ENCODE measurements around the gene PSMD13.
"Not testable (repeated sequence)": the region's sequence is repeated elsewhere in the genome, so short reads cannot be mapped to it uniquely, and the experiment has no call there.

PSMD13 gene

GRCh38 chr11:284105-285020 is 47.6 kb downstream of the PSMD13 start:
- H3K36me3 ChIP-seq (ENCODE audit: insufficient read depth, insufficient read length, low read length), result no peaks in the 10 kb centered on the region
- H3K9me3 ChIP-seq (ENCODE audit: insufficient read depth, low read length), result no peaks in the 10 kb centered on the region
- no peak for DNase-seq (ENCODE audit: low read depth, low spot score)
- no peak overlapping the region for H3K4me3 ChIP-seq (ENCODE audit: insufficient read length, low read depth)
- peaks cover 30% of the 10 kb centered on the region for H3K27me3 ChIP-seq (ENCODE audit: insufficient read depth, insufficient read length)
- TF ChIP-seq SUZ12 (IDR thresholded peaks at IDR 0.05; ENCODE audit: extremely low read depth, insufficient read depth, insufficient read length) (no peak), ZNF274 (IDR thresholded peaks at IDR 0.05; ENCODE audit: low read depth, low read length) (no peak), YY1 (IDR thresholded peaks at IDR 0.05; ENCODE audit: insufficient read depth, insufficient read length) (no peak)
- peaks cover 10% of the 10 kb centered on the region for H3K4me1 ChIP-seq (ENCODE audit: insufficient read depth, insufficient read length)
- H3K9ac ChIP-seq (ENCODE audit: insufficient read length, low read depth), result no peak overlapping the region

GRCh38 chr11:285021-285893 is 48.5 kb downstream of the PSMD13 start:
- no peak for DNase-seq (ENCODE audit: low read depth, low spot score)
- H3K4me1 ChIP-seq (ENCODE audit: insufficient read depth, insufficient read length), result peaks cover 16% of the 10 kb centered on the region
- H3K27me3 ChIP-seq (ENCODE audit: insufficient read depth, insufficient read length), result peaks cover 30% of the 10 kb centered on the region
- no peaks in the 10 kb centered on the region for H3K9me3 ChIP-seq (ENCODE audit: insufficient read depth, low read length)
- no peak overlapping the region for H3K4me3 ChIP-seq (ENCODE audit: insufficient read length, low read depth)
- TF ChIP-seq SUZ12 (IDR thresholded peaks at IDR 0.05; ENCODE audit: extremely low read depth, insufficient read depth, insufficient read length) (no peak), YY1 (IDR thresholded peaks at IDR 0.05; ENCODE audit: insufficient read depth, insufficient read length) (no peak), ZNF274 (IDR thresholded peaks at IDR 0.05; ENCODE audit: low read depth, low read length) (no peak)
- H3K9ac ChIP-seq (ENCODE audit: insufficient read length, low read depth), result peak overlapping the region; percentile 64
- peaks cover 6% of the 10 kb centered on the region for H3K36me3 ChIP-seq (ENCODE audit: insufficient read depth, insufficient read length, low read length)

GRCh38 chr11:285894-286220 is 49.1 kb downstream of the PSMD13 start:
- peak overlapping the region; percentile 64 for H3K9ac ChIP-seq (ENCODE audit: insufficient read length, low read depth)
- H3K27me3 ChIP-seq (ENCODE audit: insufficient read depth, insufficient read length), result peaks cover 26% of the 10 kb centered on the region
- H3K4me3 ChIP-seq (ENCODE audit: insufficient read length, low read depth), result no peak overlapping the region
- no peak for DNase-seq (ENCODE audit: low read depth, low spot score)
- H3K4me1 ChIP-seq (ENCODE audit: insufficient read depth, insufficient read length), result peaks cover 22% of the 10 kb centered on the region
- peaks cover 12% of the 10 kb centered on the region for H3K36me3 ChIP-seq (ENCODE audit: insufficient read depth, insufficient read length, low read length)
- no peak for TF ChIP-seq ZNF274 (IDR thresholded peaks at IDR 0.05; ENCODE audit: low read depth, low read length)
- no peak for TF ChIP-seq SUZ12 (IDR thresholded peaks at IDR 0.05; ENCODE audit: extremely low read depth, insufficient read depth, insufficient read length)
- no peak for TF ChIP-seq YY1 (IDR thresholded peaks at IDR 0.05; ENCODE audit: insufficient read depth, insufficient read length)
- no peaks in the 10 kb centered on the region for H3K9me3 ChIP-seq (ENCODE audit: insufficient read depth, low read length)

GRCh38 chr11:286977-287820 is 50.4 kb downstream of the PSMD13 start:
- not testable (repeated sequence) for DNase-seq (ENCODE audit: low read depth, low spot score)
- peak overlapping the region; percentile 90 for H3K9ac ChIP-seq (ENCODE audit: insufficient read length, low read depth)

GRCh38 chr11:287821-288477 is 51.2 kb downstream of the PSMD13 start:
- TF ChIP-seq SUZ12 (IDR thresholded peaks at IDR 0.05; ENCODE audit: extremely low read depth, insufficient read depth, insufficient read length) (no peak), ZNF274 (IDR thresholded peaks at IDR 0.05; ENCODE audit: low read depth, low read length) (no peak), YY1 (IDR thresholded peaks at IDR 0.05; ENCODE audit: insufficient read depth, insufficient read length) (no peak)
- Histone ChIP-seq H3K9me3 (ENCODE audit: insufficient read depth, low read length) (no peaks in the 10 kb centered on the region), H3K36me3 (ENCODE audit: insufficient read depth, insufficient read length, low read length) (peaks cover 26% of the 10 kb centered on the region), H3K27me3 (ENCODE audit: insufficient read depth, insufficient read length) (peaks cover 17% of the 10 kb centered on the region), H3K9ac (ENCODE audit: insufficient read length, low read depth) (peak overlapping the region; percentile 90), H3K4me1 (ENCODE audit: insufficient read depth, insufficient read length) (peaks cover 28% of the 10 kb centered on the region), H3K4me3 (ENCODE audit: insufficient read length, low read depth) (peak overlapping the region; percentile 59)
- no peak for DNase-seq (ENCODE audit: low read depth, low spot score)

More at GRCh38 chr11:286977-287820, 50.4 kb downstream of the PSMD13 start:
- not testable (repeated sequence) for H3K9me3 ChIP-seq (ENCODE audit: insufficient read depth, low read length); H3K4me3 ChIP-seq (ENCODE audit: insufficient read length, low read depth)
- H3K4me1 ChIP-seq (ENCODE audit: insufficient read depth, insufficient read length), result peaks cover 28% of the 10 kb centered on the region
- peaks cover 17% of the 10 kb centered on the region for H3K27me3 ChIP-seq (ENCODE audit: insufficient read depth, insufficient read length)
- peaks cover 19% of the 10 kb centered on the region for H3K36me3 ChIP-seq (ENCODE audit: insufficient read depth, insufficient read length, low read length)

- H3K36me3 ChIP-seq (ENCODE audit: insufficient read depth, insufficient read length, low read length), result peaks cover 33% of the 10 kb centered on the region
- peaks cover 31% of the 10 kb centered on the region for H3K4me1 ChIP-seq (ENCODE audit: insufficient read depth, insufficient read length)
- peaks cover 17% of the 10 kb centered on the region for H3K27me3 ChIP-seq (ENCODE audit: insufficient read depth, insufficient read length)
- no peak for DNase-seq (ENCODE audit: low read depth, low spot score)
- no peaks in the 10 kb centered on the region for H3K9me3 ChIP-seq (ENCODE audit: insufficient read depth, low read length)
- H3K4me3 ChIP-seq (ENCODE audit: insufficient read length, low read depth), result peak within 1 kb of the TSS; percentile 59
- TF ChIP-seq SUZ12 (IDR thresholded peaks at IDR 0.05; ENCODE audit: extremely low read depth, insufficient read depth, insufficient read length) (no peak), ZNF274 (IDR thresholded peaks at IDR 0.05; ENCODE audit: low read depth, low read length) (no peak), YY1 (IDR thresholded peaks at IDR 0.05; ENCODE audit: insufficient read depth, insufficient read length) (no peak)
- H3K9ac ChIP-seq (ENCODE audit: insufficient read length, low read depth), result peak within 1 kb of the TSS; percentile 90
These were observed 52.0 kb downstream of the PSMD13 start, which contains the start of gene PGGHG for GRCh38 chr11:288478-289397. Gene PGGHG, plus strand, starts transcription at chr11:289126. Its CDS starts 691 bp downstream, at chr11:289817.

Data from NT2/D1 (cell line).